ENCODE data around the gene CTDSP1. TPM values are rescaled to one million over a fixed set of nuclear protein-coding genes. Genes with fewer than 3 reads are reported as not detected.

Gene CTDSP1
- 10 to 100 TPM; 67.8 to 73.5 TPM for total RNA-seq

- peaks cover 5% of the 10 kb centered on the region for H3K27me3 Mint-ChIP-seq
- peak; percentile 94 for DNase-seq
- H3K36me3 Mint-ChIP-seq = peaks cover 13% of the 10 kb centered on the region
- peak within 1 kb of the TSS; percentile 91 for H3K27ac Mint-ChIP-seq
- peaks cover 32% of the 10 kb centered on the region for H3K4me1 Mint-ChIP-seq
- H3K4me3 Mint-ChIP-seq = peak within 1 kb of the TSS; percentile 93
- H3K9me3 Mint-ChIP-seq = no peaks in the 10 kb centered on the region
These were observed at the start of gene CTDSP1 for GRCh38 chr2:218399391-218400166. CTDSP1 (plus strand) TSS chr2:218399868; CDS start chr2:218400091, 223 bp downstream.

GRCh38 chr2:218354045-218354444, 45.6 kb upstream of the CTDSP1 start:
- peaks cover 4% of the 10 kb centered on the region for H3K36me3 Mint-ChIP-seq
- H3K4me1 Mint-ChIP-seq = no peaks in the 10 kb centered on the region
- no peak for DNase-seq
- no peak overlapping the region for H3K27ac Mint-ChIP-seq
- H3K9me3 Mint-ChIP-seq = peaks cover 6% of the 10 kb centered on the region
- H3K27me3 Mint-ChIP-seq = no peaks in the 10 kb centered on the region
- H3K4me3 Mint-ChIP-seq = no peak overlapping the region

- Mint-ChIP-seq H3K4me1 (no peaks in the 10 kb centered on the region), H3K27ac (no peak overlapping the region), H3K4me3 (no peak overlapping the region), H3K9me3 (peaks cover 6% of the 10 kb centered on the region), H3K27me3 (no peaks in the 10 kb centered on the region), H3K36me3 (peaks cover 4% of the 10 kb centered on the region)
- no peak for DNase-seq
These were observed 44.7 kb upstream of the CTDSP1 start for GRCh38 chr2:218354850-218355443.

DNA sequence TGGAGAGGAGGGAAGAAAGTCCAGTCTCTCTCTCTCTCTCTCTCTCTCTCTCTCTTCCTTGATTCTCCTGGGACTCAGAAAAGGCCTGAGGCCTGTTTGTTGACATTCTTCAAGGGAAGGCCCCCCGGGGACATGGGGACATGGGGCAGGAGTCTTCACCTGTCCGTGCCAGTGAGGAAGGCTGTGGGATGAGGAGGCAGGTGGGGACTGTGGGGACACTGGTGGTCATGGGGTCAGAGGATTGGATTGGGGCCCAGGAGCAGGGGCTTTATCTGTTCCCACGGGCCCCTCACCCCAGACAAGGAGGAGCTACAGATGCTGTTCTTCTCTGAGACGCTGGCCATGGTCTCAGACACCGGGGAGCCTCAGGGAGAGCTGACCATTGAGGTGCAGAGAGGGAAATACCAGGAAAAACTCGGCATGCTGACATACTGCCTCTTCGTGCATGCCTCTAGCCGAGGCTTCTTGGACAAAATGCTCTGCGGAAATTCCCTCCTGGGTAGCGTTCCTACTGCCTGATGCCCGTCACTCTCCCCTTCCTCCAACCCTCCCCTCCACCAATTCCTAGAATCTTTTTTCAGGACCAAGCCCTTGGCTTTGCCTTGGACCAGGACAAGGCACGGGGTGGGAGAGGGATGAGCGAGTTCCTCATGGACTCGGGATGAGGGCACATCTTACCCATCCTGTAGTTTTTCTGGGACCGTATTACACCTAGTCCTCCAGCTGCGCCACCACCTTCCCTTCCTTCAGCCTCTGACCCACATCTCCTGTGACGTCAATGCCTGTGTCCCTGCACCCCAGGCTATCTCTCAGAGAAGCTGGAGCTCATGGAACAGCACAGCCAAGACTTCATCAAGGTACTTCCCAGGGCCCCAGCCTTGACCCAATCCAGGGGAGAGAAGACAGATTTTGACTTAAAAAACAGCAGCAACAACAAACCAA, 42.2 kb upstream of the CTDSP1 start:
- no peak overlapping the region for H3K27ac Mint-ChIP-seq
- H3K4me3 Mint-ChIP-seq = no peak overlapping the region
- no peak for DNase-seq
- no peaks in the 10 kb centered on the region for H3K9me3 Mint-ChIP-seq
- no peaks in the 10 kb centered on the region for H3K36me3 Mint-ChIP-seq
- H3K4me1 Mint-ChIP-seq = no peaks in the 10 kb centered on the region
- no peaks in the 10 kb centered on the region for H3K27me3 Mint-ChIP-seq

- no peaks in the 10 kb centered on the region for H3K27me3 Mint-ChIP-seq
- no peaks in the 10 kb centered on the region for H3K36me3 Mint-ChIP-seq
- H3K27ac Mint-ChIP-seq = no peak overlapping the region
- no peaks in the 10 kb centered on the region for H3K9me3 Mint-ChIP-seq
- DNase-seq = no peak
- no peaks in the 10 kb centered on the region for H3K4me1 Mint-ChIP-seq
- H3K4me3 Mint-ChIP-seq = no peak overlapping the region
These were observed 39.2 kb upstream of the CTDSP1 start for GRCh38 chr2:218360453-218360852.

- Mint-ChIP-seq H3K27me3 (no peaks in the 10 kb centered on the region), H3K9me3 (no peaks in the 10 kb centered on the region), H3K4me1 (no peaks in the 10 kb centered on the region), H3K4me3 (no peak overlapping the region), H3K36me3 (no peaks in the 10 kb centered on the region), H3K27ac (no peak overlapping the region)
- no peak for DNase-seq
These were observed 37.1 kb upstream of the CTDSP1 start for GRCh38 chr2:218362606-218363005.

DNA sequence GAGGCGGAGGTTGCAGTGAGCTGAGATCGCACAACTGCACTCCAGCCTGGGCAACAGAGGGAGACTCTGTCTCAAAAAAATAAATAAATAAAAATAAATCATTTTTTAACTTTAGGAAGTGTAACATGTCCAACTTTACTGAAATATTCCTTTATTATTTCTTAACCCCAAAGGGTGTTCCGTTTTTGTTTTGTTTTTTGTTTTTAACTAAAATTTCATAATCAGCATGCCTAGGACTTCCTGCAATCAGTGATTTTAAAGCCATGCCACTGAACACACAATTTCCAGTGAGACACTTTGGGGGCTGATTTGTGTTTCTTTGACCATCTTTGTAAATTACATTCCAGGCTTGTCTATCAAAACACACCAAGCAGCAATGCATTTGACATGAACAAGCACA, 35.9 kb upstream of the CTDSP1 start:
- Mint-ChIP-seq H3K4me3 (no peak overlapping the region), H3K27me3 (no peaks in the 10 kb centered on the region), H3K4me1 (peaks cover 2% of the 10 kb centered on the region), H3K27ac (no peak overlapping the region), H3K9me3 (no peaks in the 10 kb centered on the region), H3K36me3 (no peaks in the 10 kb centered on the region)
- no peak for DNase-seq

DNA sequence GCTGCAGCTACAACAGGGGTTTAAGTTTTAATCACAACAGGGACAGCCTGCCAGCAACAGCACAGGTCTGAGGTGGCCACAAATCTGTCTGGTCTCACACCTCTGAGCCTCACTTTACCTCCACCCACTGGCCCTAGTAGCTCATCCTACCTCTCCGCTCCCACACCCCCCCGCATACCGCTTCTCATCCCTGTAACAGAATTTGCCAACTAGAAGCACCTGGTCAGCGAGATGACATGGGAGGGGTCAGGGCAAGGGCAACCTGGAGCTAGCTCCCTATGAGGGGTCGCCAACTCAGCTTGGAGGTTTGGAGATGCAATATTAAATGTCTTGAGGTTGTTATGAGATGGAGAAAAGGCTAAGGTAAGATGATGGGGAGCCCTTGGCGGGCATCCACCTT, 35.5 kb upstream of the CTDSP1 start:
- no peak overlapping the region for H3K27ac Mint-ChIP-seq
- no peaks in the 10 kb centered on the region for H3K9me3 Mint-ChIP-seq
- DNase-seq = no peak
- H3K4me1 Mint-ChIP-seq = peaks cover 2% of the 10 kb centered on the region
- no peaks in the 10 kb centered on the region for H3K27me3 Mint-ChIP-seq
- no peaks in the 10 kb centered on the region for H3K36me3 Mint-ChIP-seq
- no peak overlapping the region for H3K4me3 Mint-ChIP-seq

- Mint-ChIP-seq H3K4me3 (peak overlapping the region; percentile 76), H3K27ac (peak overlapping the region; percentile 57), H3K9me3 (no peaks in the 10 kb centered on the region), H3K27me3 (no peaks in the 10 kb centered on the region), H3K4me1 (peaks cover 6% of the 10 kb centered on the region), H3K36me3 (no peaks in the 10 kb centered on the region)
- DNase-seq = no peak
These were observed 32.9 kb upstream of the CTDSP1 start for GRCh38 chr2:218366621-218367414.

DNA sequence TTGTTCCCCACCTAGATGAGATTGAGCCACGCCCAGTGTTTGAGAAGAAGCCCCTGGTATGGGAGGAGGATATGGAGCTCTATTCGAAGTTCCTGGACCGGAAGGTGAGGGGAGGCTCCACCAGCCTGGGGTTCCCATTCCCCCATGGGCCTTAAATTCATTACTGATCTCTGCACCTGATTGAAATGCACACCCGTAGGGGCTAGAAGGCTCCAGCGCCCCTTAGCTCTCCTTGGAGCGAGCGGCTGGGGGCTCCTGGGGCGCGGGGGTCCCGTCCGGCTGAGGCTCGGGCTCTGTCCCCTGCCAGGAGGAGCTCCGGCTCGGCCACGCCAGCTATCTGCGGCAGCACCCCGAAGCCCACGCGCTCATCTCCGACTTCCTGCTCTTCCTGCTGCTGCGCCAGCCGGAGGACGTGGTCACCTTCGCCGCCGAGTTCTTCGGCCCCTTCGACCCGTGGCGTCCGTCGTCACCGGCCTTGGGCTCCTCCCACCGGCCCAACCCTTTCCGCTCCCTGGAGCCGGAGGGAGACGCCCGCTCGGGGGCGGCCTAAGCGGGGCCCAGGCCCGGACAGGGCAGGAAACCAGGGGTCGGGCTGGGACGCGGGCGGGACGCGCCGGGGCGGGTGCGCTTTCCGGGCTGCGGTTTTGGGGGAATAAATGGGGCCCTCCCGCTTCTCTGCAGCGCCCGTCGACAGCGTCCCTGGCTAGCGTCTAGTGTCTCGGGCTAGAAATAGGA, 32.1 kb upstream of the CTDSP1 start:
- H3K9me3 Mint-ChIP-seq = no peaks in the 10 kb centered on the region
- peak; percentile 80 for DNase-seq
- H3K4me3 Mint-ChIP-seq = peak overlapping the region; percentile 76
- no peaks in the 10 kb centered on the region for H3K27me3 Mint-ChIP-seq
- peak overlapping the region; percentile 69 for H3K27ac Mint-ChIP-seq
- H3K4me1 Mint-ChIP-seq = peaks cover 6% of the 10 kb centered on the region
- H3K36me3 Mint-ChIP-seq = no peaks in the 10 kb centered on the region

- Mint-ChIP-seq H3K27me3 (no peaks in the 10 kb centered on the region), H3K27ac (peak overlapping the region; percentile 69), H3K4me1 (peaks cover 6% of the 10 kb centered on the region), H3K36me3 (no peaks in the 10 kb centered on the region), H3K9me3 (no peaks in the 10 kb centered on the region), H3K4me3 (peak overlapping the region; percentile 76)
- no peak for DNase-seq
These were observed 31.5 kb upstream of the CTDSP1 start for GRCh38 chr2:218368150-218368528.

DNA sequence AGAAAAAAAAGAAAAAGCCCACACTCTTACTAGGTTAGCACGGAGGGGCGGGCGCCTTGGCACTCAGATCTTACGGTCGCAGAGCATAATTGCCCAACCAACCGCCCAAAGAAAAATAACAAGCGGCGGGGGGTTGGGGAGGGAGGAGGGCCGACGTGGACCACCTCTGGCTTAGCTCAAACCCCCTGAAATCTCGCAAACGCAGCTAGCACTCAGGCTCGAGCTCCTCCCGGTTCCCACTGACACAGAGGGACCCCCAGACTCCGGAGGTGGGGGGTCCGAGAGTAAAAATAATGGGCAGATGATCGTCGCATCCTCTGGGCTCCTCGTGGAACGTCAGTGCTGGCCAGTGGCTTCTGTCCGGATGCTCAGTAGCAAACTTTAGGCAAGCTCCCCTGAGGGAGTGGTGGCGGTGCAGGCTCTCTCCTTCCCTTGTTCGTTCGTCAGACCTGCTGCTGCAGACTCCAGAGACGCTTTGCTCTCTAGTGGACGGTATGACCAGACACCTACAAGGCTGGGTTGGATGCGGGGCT, 31.0 kb upstream of the CTDSP1 start:
- DNase-seq = no peak
- Mint-ChIP-seq H3K27ac (no peak overlapping the region), H3K9me3 (no peaks in the 10 kb centered on the region), H3K4me3 (no peak overlapping the region), H3K4me1 (peaks cover 6% of the 10 kb centered on the region), H3K36me3 (no peaks in the 10 kb centered on the region), H3K27me3 (no peaks in the 10 kb centered on the region)

GRCh38 chr2:218369330-218369729, 30.3 kb upstream of the CTDSP1 start:
- DNase-seq = no peak
- Mint-ChIP-seq H3K4me1 (peaks cover 6% of the 10 kb centered on the region), H3K4me3 (no peak overlapping the region)

More at GRCh38 chr2:218369330-218369729, 30.3 kb upstream of the CTDSP1 start:
- Mint-ChIP-seq H3K27me3 (no peaks in the 10 kb centered on the region), H3K27ac (no peak overlapping the region), H3K9me3 (no peaks in the 10 kb centered on the region), H3K36me3 (no peaks in the 10 kb centered on the region)

Measured in activated naive CD8-positive, alpha-beta T cell treated with anti-CD3 and anti-CD28 coated beads for 36 hours (primary cell).